ENCODE data around the gene PPP1R37. TPM values are rescaled to one million over a fixed set of nuclear protein-coding genes. Genes with fewer than 3 reads are reported as not detected.
A peak's percentile ranks its signal among the peaks of the same experiment; 100 is the strongest.

Gene PPP1R37
- total RNA-seq, 4 donors from 2014 or later: 22.1 to 44.1 (median 33.5) TPM

GRCh38 chr19:45090606-45091005, 2.4 kb upstream of the PPP1R37 start:
- H3K4me3 ChIP-seq: peak overlapping the region in 3 of 4 donors; percentile 87 to 99 (median 98)
- TF ChIP-seq CTCF (IDR thresholded peaks at IDR 0.05) (no peak), EP300 (IDR thresholded peaks at IDR 0.05) (no peak), POLR2A (IDR thresholded peaks at IDR 0.05) (no peak)
- H3K9me3 ChIP-seq: no peaks in the 10 kb centered on the region
- H3K27ac ChIP-seq: peak overlapping the region in 1 of 4 donors; percentile 85
- H3K27me3 ChIP-seq: no peaks in the 10 kb centered on the region
- peaks cover 0 to 34% (median 26%) of the 10 kb centered on the region in 4 donors for H3K4me1 ChIP-seq
- WGBS, 2 donors: 53 to 54% methylated on average over 5 of the region's 5 CpGs
- no peak for DNase-seq (ENCODE audit: low spot score in 2 of 2)
- peaks cover 0 to 44% (median 0%) of the 10 kb centered on the region in 3 donors for H3K36me3 ChIP-seq

DNA sequence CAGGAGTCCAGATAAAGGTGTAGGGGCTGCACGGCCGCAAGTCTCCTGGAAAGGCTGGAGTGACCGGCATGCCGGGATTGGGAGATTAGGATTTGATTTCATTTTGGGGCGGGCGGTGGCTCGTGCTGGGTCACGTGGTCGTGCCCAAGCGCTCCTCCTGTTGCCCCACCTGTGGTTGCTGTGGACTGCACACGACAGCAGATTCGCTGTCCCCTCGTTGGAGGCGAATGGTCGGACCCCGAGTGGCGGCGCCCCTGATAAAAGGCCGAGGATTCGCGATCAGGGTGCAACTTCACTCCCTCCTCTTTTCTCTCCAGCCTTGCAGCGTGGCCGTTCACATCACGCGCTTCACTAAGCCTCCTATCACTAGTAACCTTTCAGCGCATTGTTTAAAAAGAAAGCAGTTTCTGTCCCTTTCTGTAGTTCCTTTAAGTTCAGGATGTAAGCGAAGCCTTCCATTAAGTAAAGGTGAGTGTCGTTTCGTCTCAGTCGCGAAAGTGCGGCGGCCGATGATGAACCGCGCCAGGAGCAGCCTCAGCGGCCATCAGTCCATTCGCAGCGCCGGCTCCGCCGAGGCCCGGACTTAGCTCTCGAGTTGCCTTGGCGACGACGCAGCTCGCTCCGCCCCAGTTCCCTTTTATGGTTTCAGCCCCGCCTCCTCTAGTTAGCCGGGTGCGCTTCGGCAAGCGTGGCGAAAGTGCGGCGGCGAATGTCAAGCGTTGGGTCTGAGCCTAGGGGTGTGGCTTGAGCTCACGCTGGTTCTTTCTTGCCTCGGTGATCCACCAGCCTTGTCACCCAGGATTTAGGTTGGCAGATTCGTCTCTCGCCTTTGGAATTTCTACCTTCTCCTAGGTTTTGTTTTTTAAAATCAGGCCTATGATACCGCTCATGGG, 1.7 kb upstream of the PPP1R37 start:
- Histone ChIP-seq H3K4me3 (peak overlapping the region; percentile 56 to 99 (median 92)), H3K27me3 (no peaks in the 10 kb centered on the region), H3K9me3 (no peaks in the 10 kb centered on the region), H3K36me3 (peaks cover 0 to 39% (median 0%) of the 10 kb centered on the region in 3 donors), H3K27ac (peak overlapping the region; percentile 82 to 88 (median 84)), H3K4me1 (peaks cover 0 to 40% (median 29%) of the 10 kb centered on the region in 4 donors)
- DNase-seq (ENCODE audit: low spot score in 2 of 2): peak; percentile 96 to 98
- 8% methylated on average over 47 to 64 of the region's 64 CpGs for WGBS, 2 donors
- TF ChIP-seq EP300 (IDR thresholded peaks at IDR 0.05): peak; percentile 54 to 86
- TF ChIP-seq CTCF (IDR thresholded peaks at IDR 0.05): peak in 1 of 5 experiments; percentile 29
- peak in 1 of 2 donors; percentile 44 for TF ChIP-seq POLR2A (IDR thresholded peaks at IDR 0.05)

DNA sequence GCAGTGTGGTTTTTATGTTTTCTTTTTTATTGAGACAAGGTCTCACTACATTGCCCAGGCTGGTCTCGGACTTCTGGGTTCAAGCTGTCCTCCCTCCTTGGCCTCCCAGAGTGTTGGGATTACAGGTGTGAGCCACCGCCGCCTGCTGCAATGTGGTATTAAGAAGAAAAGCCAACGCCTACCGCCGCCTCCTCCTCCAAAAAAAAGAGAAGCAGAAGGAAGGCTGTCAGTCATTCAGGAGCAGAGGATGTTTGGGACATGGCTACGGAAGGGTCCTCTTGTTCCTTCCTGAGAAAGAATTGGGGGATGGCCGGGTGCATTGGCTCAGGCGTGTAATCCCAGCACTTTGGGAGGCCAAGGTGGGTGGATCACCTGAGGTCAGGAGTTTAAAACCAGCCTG, 1.2 kb downstream of the PPP1R37 start:
- WGBS, 2 donors: 65 to 71% methylated on average over 9 of the region's 9 CpGs
- TF ChIP-seq CTCF (IDR thresholded peaks at IDR 0.05) (no peak), EP300 (IDR thresholded peaks at IDR 0.05) (no peak), POLR2A (IDR thresholded peaks at IDR 0.05) (no peak)
- H3K4me3 ChIP-seq: peak overlapping the region in 3 of 4 donors; percentile 56 to 99 (median 87)
- no peak overlapping the region for H3K27ac ChIP-seq
- no peaks in the 10 kb centered on the region for H3K27me3 ChIP-seq
- no peak for DNase-seq (ENCODE audit: low spot score in 2 of 2)
- H3K36me3 ChIP-seq: peaks cover 0 to 14% (median 0%) of the 10 kb centered on the region in 3 donors
- peaks cover 0 to 69% (median 43%) of the 10 kb centered on the region in 4 donors for H3K4me1 ChIP-seq
- H3K9me3 ChIP-seq: no peaks in the 10 kb centered on the region

GRCh38 chr19:45094707-45095106, 1.7 kb downstream of the PPP1R37 start:
- no peaks in the 10 kb centered on the region for H3K9me3 ChIP-seq
- no peak overlapping the region for H3K27ac ChIP-seq
- H3K27me3 ChIP-seq: no peaks in the 10 kb centered on the region
- H3K4me1 ChIP-seq: peaks cover 0 to 75% (median 43%) of the 10 kb centered on the region in 4 donors
- DNase-seq (ENCODE audit: low spot score in 2 of 2): no peak
- TF ChIP-seq POLR2A (IDR thresholded peaks at IDR 0.05): no peak
- TF ChIP-seq EP300 (IDR thresholded peaks at IDR 0.05): no peak
- no peak for TF ChIP-seq CTCF (IDR thresholded peaks at IDR 0.05)
- WGBS, 2 donors: 66 to 67% methylated on average over 5 of the region's 5 CpGs
- peaks cover 0 to 13% (median 0%) of the 10 kb centered on the region in 3 donors for H3K36me3 ChIP-seq
- H3K4me3 ChIP-seq: no peak overlapping the region

All from tibial nerve (tissue), 4 donors.